WTC11 (cell line): ENCODE measurements around the gene PRODH.

Experiments
- TF ChIP-seq, protein P1 (sequence below): fragments of 200-600 bp; IDR thresholded peaks from 2 replicates; pipeline ENCODE4 v1.8.0; 2022; ENCODE audit warnings: antibody characterized with exemption
- TF ChIP-seq, protein P2 (sequence below): sonication (generic); formaldehyde crosslinking; IDR thresholded peaks from 2 replicates; pipeline ENCODE4 v1.8.0; 2022; ENCODE audit warnings: mild to moderate bottlenecking, missing genetic modification reagents
- TF ChIP-seq, protein P3 (sequence below): fragments of 250-450 bp; sonication (Bioruptor Pico); IDR thresholded peaks from 2 replicates; pipeline ENCODE4 v2.1.2; 2022; ENCODE audit warnings: mild to moderate bottlenecking, moderate library complexity
- TF ChIP-seq, protein P4 (sequence below): sonication (generic); formaldehyde crosslinking; conservative IDR thresholded peaks from 2 replicates; pipeline ENCODE4 v1.8.1; 2022; ENCODE audit warnings: mild to moderate bottlenecking, missing genetic modification reagents

DNA sequence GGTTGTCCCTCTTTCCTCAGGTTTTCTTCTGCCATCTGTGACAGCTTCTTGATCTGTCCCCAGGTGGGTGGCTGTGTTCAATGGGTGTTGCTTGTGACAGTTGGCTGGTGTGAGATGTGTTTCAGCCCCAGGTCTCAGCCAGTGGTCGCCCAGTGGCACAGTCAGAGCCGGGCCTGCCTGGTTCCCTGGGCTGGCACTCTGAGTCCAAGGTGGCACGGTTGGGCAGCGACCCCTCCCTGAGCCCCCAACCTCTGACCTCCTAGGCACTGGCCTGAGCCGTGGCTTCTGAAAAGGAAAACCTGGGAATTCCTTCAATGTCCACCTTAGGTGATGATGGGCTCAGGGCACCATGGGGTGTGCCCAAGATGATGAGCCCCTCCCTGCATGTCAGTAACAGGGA lies 14.0 kb upstream of the PRODH start:
- TF ChIP-seq, protein P1, sequence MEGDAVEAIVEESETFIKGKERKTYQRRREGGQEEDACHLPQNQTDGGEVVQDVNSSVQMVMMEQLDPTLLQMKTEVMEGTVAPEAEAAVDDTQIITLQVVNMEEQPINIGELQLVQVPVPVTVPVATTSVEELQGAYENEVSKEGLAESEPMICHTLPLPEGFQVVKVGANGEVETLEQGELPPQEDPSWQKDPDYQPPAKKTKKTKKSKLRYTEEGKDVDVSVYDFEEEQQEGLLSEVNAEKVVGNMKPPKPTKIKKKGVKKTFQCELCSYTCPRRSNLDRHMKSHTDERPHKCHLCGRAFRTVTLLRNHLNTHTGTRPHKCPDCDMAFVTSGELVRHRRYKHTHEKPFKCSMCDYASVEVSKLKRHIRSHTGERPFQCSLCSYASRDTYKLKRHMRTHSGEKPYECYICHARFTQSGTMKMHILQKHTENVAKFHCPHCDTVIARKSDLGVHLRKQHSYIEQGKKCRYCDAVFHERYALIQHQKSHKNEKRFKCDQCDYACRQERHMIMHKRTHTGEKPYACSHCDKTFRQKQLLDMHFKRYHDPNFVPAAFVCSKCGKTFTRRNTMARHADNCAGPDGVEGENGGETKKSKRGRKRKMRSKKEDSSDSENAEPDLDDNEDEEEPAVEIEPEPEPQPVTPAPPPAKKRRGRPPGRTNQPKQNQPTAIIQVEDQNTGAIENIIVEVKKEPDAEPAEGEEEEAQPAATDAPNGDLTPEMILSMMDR = no peak
- TF ChIP-seq, protein P2, sequence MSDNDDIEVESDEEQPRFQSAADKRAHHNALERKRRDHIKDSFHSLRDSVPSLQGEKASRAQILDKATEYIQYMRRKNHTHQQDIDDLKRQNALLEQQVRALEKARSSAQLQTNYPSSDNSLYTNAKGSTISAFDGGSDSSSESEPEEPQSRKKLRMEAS = no peak
- TF ChIP-seq, protein P3, sequence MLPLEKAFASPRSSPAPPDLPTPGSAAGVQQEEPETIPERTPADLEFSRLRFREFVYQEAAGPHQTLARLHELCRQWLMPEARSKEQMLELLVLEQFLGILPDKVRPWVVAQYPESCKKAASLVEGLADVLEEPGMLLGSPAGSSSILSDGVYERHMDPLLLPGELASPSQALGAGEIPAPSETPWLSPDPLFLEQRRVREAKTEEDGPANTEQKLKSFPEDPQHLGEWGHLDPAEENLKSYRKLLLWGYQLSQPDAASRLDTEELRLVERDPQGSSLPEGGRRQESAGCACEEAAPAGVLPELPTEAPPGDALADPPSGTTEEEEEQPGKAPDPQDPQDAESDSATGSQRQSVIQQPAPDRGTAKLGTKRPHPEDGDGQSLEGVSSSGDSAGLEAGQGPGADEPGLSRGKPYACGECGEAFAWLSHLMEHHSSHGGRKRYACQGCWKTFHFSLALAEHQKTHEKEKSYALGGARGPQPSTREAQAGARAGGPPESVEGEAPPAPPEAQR (CRISPR knock-in tag) = no peak
- TF ChIP-seq, protein P4, sequence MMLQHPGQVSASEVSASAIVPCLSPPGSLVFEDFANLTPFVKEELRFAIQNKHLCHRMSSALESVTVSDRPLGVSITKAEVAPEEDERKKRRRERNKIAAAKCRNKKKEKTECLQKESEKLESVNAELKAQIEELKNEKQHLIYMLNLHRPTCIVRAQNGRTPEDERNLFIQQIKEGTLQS (CRISPR knock-in tag) = no peak
